Loucy (cell line): Measurements from ENCODE around the gene ALK.
A peak's percentile ranks its signal among the peaks of the same experiment; 100 is the strongest.

Source experiments
- H2AFZ ChIP-seq: fragments of 200-600 bp; sonication (generic); 2 replicates; pipeline ENCODE4 v1.6.0; 2016; ENCODE audit warnings: antibody characterized with exemption, mild to moderate bottlenecking, low read length, moderate library complexity
- H3F3A ChIP-seq: fragments of 200-600 bp; 2 replicates; pipeline ENCODE4 v1.6.0; 2016; ENCODE audit warnings: antibody characterized with exemption, low read depth, mild to moderate bottlenecking
- H3K27me3 ChIP-seq: fragments of 200-600 bp; sonication (generic); 2 replicates; pipeline ENCODE4 v1.6.1; 2014; ENCODE audit warnings: low read length, mild to moderate bottlenecking; ENCODE audit not compliant: insufficient read depth, poor library complexity, severe bottlenecking
- H3K36me3 ChIP-seq: fragments of 200-600 bp; sonication (generic); 2 replicates; pipeline ENCODE4 v1.6.1; 2016; ENCODE audit warnings: low read length; ENCODE audit not compliant: insufficient read depth
- H3K4me1 ChIP-seq: fragments of 200-600 bp; sonication (generic); 2 replicates; pipeline ENCODE4 v1.5.1; 2014; ENCODE audit warnings: low read length, mild to moderate bottlenecking; ENCODE audit not compliant: insufficient read depth, poor library complexity, severe bottlenecking
- H3K4me2 ChIP-seq: fragments of 200-600 bp; sonication (generic); 2 replicates; pipeline ENCODE4 v1.6.0; 2014; ENCODE audit warnings: antibody characterized with exemption, low read length, low read depth, mild to moderate bottlenecking; ENCODE audit not compliant: poor library complexity, severe bottlenecking
- H3K4me3 ChIP-seq: fragments of 200-600 bp; sonication (generic); 2 replicates; pipeline ENCODE4 v1.5.1; 2014; ENCODE audit warnings: low read length, mild to moderate bottlenecking, mixed read lengths; ENCODE audit not compliant: poor library complexity, severe bottlenecking
- H3K79me2 ChIP-seq: fragments of 200-600 bp; sonication (generic); 2 replicates; pipeline ENCODE4 v1.6.1; 2014; ENCODE audit warnings: low read length; ENCODE audit not compliant: insufficient read depth
- H3K9ac ChIP-seq: fragments of 200-600 bp; sonication (generic); 2 replicates; pipeline ENCODE4 v1.6.0; 2014; ENCODE audit warnings: mild to moderate bottlenecking, low read depth, low read length, moderate library complexity; ENCODE audit not compliant: poor library complexity, severe bottlenecking
- H3K9me2 ChIP-seq: fragments of 200-600 bp; sonication (generic); replicated peaks from 2 replicates; pipeline ENCODE4 v1.6.1; 2016; ENCODE audit warnings: low read depth, low read length, mixed read lengths
- H3K9me3 ChIP-seq: fragments of 200-600 bp; sonication (generic); 2 replicates; pipeline ENCODE4 v1.6.1; 2014; ENCODE audit warnings: mild to moderate bottlenecking, antibody characterized with exemption, low read length, low read depth; ENCODE audit not compliant: insufficient read depth
- H4K20me1 ChIP-seq: fragments of 200-600 bp; sonication (generic); 2 replicates; pipeline ENCODE4 v1.6.0; 2014; ENCODE audit warnings: antibody characterized with exemption, low read length, mild to moderate bottlenecking; ENCODE audit not compliant: insufficient read depth, poor library complexity, severe bottlenecking
- CTCF ChIP-seq: fragments of 200-600 bp; sonication (generic); conservative IDR thresholded peaks from 2 replicates; pipeline ENCODE4 v1.5.1; 2014; ENCODE audit warnings: mild to moderate bottlenecking, antibody characterized with exemption, low read length
- EZH2phosphoT487 ChIP-seq: fragments of 200-600 bp; IDR thresholded peaks from 2 replicates; pipeline ENCODE4 v1.6.1; 2018; ENCODE audit warnings: antibody characterized with exemption, mild to moderate bottlenecking, moderate library complexity, borderline replicate concordance

Gene ALK

GRCh38 chr2:29611261-29611660 is 310.1 kb downstream of the ALK start:
- Histone ChIP-seq H3K36me3 (no peaks in the 10 kb centered on the region), H3K9me3 (no peaks in the 10 kb centered on the region), H3K27me3 (peaks cover 12% of the 10 kb centered on the region), H3K9me2 (no peaks in the 10 kb centered on the region), H2AFZ (no peak overlapping the region), H4K20me1 (no peaks in the 10 kb centered on the region), H3F3A (no peaks in the 10 kb centered on the region), H3K9ac (no peak overlapping the region), H3K4me3 (no peak overlapping the region), H3K4me2 (no peak overlapping the region), H3K4me1 (peaks cover 20% of the 10 kb centered on the region), H3K79me2 (no peaks in the 10 kb centered on the region)
- TF ChIP-seq CTCF (no peak), EZH2phosphoT487 (no peak)

GRCh38 chr2:29610569-29610968 is 310.8 kb downstream of the ALK start:
- Histone ChIP-seq H4K20me1 (no peaks in the 10 kb centered on the region), H3K9me2 (no peaks in the 10 kb centered on the region), H3K9me3 (no peaks in the 10 kb centered on the region), H3K79me2 (no peaks in the 10 kb centered on the region), H3K27me3 (peaks cover 8% of the 10 kb centered on the region), H3K36me3 (no peaks in the 10 kb centered on the region), H3K4me2 (no peak overlapping the region), H3K9ac (no peak overlapping the region), H3K4me1 (peaks cover 27% of the 10 kb centered on the region), H3F3A (no peaks in the 10 kb centered on the region), H3K4me3 (no peak overlapping the region), H2AFZ (no peak overlapping the region)
- no peak for TF ChIP-seq CTCF

- H3K4me2 ChIP-seq: peak overlapping the region; percentile 52
- no peaks in the 10 kb centered on the region for H3K79me2 ChIP-seq
- no peak overlapping the region for H3K9ac ChIP-seq
- TF ChIP-seq CTCF (no peak), EZH2phosphoT487 (no peak)
- no peaks in the 10 kb centered on the region for H3K27me3 ChIP-seq
- H3K9me2 ChIP-seq: no peaks in the 10 kb centered on the region
- peaks cover 29% of the 10 kb centered on the region for H3K4me1 ChIP-seq
- H4K20me1 ChIP-seq: no peaks in the 10 kb centered on the region
- H3K4me3 ChIP-seq: peak overlapping the region; percentile 21
- no peaks in the 10 kb centered on the region for H3F3A ChIP-seq
- H3K9me3 ChIP-seq: no peaks in the 10 kb centered on the region
- H2AFZ ChIP-seq: peak overlapping the region; percentile 78
- no peaks in the 10 kb centered on the region for H3K36me3 ChIP-seq
Measured at GRCh38 chr2:29607038-29607420, 314.4 kb downstream of the ALK start.
